Stimulated activated CD8-positive, alpha-beta memory T cell treated with anti-CD3 and anti-CD28 coated beads, Interleukin-7, amount 100 ng/mL, for 4 hours (primary cell): ENCODE measurements around the gene TRABD2A.

Source experiments
- DNase-seq, 2 donors: peaks; one replicate each; pipeline ENCODE4 v3.0.0-alpha.2; 2020; ENCODE audit warnings: low read depth in 2 of 2

TRABD2A gene

DNA sequence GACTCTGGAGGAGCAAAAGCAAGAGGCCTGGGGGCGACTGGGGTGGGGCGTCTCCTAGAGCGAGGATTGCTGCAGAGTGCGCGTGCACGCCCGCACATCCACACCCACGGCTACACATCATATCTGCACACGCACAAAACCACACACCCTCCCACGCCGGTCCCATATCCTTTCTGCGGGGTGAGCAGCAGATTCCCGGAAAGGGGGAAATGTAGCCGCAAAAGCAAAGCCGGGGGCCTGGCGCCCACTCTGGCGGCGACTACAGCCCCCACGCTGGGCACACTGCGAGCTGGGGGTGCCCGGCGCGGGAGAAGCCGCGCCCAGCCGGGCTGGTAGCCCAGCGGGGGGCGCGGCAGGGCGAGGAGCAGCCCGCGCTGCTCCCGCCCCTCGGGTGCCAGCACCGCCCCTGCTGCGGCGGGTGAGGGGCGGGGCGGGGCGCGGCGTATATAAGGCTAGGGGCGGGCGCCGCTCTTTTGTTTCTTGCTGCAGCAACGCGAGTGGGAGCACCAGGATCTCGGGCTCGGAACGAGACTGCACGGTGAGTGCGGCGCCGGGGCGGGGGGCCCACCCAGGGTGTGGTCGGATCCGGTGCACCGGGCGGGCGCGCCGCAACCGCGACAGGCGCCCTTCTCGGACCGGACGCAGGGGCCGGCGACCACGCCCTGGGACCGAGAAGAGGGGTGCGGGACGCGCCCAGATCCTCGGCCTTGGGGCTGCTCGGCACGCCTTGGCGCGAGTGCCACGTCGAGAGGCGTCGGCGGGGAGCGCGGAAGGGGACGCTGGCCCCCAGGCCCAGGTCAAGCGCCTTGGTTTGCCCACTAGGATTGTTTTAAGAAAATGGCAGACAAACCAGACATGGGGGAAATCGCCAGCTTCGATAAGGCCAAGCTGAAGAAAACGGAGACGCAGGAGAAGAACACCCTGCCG is 24.6 kb upstream of the TRABD2A start, which contains the start of gene TMSB10:
Gene TMSB10, plus strand, starts transcription at position 476 of the 927 bp plus-strand sequence.
- DNase-seq = peak; percentile 77 to 81

DNA sequence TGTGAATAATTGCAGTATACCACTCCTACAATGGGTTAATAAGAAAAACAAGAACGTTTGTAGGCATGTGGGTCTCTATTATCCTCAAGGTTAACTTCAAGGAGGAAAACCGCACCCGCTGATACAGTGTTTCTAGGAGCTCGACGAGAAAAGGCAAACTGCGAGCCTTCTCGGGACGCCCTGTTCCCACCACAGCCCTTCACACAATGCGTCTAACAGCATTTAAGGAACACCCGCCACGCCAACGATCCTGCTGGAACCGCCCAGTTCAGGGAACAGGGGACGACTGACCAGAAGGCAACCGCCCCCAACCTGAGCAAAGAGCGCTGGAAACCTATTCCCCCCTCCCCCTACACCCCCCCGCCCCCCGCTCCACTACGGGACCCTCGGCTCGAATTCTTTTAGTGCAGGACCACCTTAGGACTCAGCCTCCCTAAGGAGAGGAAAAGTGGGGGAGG is 23.9 kb upstream of the TRABD2A start:
- peak in 1 of 2 donors; percentile 22 for DNase-seq

DNA sequence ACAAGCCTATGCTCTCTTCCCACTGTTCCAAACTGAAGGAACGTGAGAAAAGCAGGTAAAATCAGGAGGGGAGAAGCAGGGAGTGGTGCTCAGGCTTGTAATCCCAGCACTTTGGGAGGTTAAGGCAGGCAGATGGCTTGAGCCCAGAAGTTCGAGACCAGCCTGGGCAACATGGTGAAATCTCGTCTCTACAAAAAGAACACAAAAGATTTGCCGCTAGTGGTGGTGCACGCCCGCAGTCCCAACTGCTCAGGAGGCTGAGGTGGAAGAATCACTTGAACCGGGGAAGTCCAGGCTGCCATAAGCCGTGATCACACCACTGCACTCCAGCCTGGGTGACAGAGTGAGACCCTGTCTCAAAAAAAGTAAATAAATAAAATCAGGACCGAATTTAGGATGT is 23.3 kb upstream of the TRABD2A start:
- no peak for DNase-seq

DNA sequence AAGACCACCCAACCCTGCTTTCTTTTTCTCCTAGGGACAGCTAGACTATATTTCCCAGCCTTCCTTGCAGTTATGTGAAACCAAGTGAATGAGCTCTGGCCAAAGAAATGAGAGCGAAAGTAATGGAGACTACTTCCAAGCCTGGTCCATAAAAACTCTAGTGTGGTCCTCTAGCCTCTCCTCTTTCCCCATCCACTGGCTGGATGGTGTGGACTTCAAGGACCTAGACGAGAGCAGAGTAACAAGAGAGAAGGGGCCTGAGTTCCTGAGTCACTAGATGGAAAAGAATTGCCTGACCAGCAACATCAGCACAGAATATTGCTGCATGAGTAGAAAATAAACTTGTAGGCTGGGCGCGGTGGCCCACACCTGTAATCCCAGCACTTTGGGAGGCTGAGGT is 21.6 kb upstream of the TRABD2A start:
- DNase-seq = no peak

DNA sequence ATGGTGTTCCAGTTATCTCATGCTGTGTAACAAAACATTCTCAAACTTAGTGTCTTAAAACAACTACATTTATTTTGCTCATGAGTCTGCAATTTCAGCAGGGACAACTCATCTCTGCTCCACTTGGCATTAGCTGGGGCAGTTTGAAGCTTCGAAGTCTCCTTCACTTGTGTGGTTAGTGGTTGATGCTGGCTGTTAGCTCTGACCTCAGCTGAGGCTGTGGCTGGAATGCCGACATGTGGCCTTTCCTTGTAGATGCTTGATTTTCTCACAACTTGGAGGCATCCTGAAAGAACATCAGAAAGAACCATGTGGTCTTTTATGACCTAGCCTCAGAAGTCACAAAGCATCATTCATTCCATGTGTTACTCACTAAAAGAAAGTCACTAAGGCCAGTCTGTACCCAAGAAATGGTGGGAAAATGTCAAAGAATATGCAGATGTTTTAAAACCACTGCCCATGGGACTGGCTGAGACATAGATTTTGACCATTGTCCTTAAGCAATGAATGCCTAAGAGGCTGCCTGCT is 20.8 kb upstream of the TRABD2A start:
- DNase-seq = no peak

DNA sequence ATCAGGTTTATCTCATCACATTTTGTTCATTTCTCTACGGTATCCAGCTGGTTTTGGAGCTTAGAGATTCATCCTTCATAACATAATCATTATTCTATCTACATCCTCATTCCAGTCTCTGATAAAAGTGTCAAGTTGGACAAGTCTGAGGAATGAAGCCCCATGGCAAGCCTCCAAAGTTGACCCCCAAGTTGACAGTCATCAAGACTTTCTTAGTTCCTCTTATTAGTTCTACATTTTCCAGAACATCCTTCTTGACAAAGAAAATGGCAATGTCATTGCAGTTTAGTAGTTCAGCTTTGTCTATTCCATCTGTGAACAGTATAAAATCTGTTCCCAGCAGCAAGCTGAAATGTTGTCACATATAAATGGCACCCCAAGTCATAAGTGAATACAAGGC is 20.1 kb upstream of the TRABD2A start:
- DNase-seq = no peak

DNA sequence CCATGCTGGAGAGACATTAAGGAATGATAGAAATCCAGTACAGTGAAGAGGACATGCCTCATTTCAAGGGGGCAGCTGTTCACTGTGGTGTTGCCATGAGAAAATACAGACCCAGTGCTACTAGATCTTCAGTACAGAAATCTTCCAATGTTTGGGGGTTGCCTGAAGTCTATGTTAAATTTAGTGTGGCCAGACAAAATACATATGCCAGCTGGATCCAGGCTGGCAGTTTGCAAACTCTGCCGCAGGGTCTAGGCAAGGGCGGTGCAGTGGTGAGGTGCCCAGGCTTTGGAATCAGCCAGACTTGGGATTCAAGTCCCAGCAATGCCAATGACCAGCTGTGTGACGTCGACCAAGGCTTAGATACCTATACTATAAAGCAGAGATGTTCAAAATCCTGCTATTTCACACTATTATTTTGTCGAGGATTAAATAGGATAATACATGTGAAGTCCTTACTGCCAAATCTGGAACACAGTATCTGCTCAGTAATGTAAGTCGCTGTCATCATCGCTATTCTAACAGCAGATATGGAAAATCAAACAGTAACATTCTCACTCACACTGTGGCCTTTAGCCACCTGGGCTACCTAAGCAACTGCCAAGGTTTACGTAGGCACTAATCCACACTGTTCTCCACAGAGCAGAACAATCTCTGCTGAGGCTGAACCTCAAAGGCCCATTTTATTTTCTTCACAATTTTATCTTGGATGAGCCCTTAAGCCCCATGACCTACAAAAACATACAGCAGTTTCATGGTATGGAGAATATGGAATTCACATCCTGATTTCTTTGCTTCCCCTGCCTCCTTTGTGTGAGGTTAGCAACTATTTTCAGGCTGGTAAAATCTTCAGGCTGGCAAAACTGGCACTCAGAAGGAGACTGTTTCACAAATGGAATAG is 18.7 kb upstream of the TRABD2A start:
- no peak for DNase-seq

DNA sequence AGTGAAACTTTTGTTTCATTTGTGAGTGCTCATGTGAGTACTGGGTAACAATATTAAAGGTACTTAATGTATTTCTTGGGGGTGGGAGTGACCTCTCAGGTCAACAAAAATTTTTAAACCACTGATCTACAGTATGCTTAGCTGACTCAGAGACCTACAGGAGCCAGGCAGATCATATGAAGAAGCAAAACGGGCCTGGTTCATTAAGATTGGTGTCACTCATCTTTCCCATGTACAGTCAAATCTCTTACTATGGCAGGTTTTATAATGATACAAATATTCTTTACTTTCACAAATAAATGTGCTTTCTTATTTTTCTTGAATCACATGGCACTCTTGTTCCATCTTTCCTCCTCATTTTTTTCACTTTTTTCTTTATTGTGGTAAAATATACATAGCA is 16.9 kb upstream of the TRABD2A start:
- DNase-seq = no peak

DNA sequence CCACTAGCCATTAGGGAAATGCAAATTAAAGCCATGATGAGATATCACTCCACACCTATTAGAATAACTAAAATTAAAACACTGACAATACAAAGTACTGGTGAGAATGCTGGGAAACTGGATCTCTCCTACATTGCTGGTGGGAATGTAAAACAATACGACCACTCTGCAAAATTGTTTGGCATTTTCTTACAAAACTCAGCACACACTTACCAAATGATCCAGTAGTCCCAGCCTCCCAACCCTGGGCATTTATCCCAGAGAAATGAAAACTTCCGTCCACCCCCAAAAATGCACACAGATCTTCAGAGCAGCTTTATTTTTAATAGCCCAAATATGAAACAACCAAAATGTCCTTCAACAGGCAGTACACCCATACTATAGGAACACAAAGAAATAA is 15.7 kb upstream of the TRABD2A start:
- DNase-seq = no peak

DNA sequence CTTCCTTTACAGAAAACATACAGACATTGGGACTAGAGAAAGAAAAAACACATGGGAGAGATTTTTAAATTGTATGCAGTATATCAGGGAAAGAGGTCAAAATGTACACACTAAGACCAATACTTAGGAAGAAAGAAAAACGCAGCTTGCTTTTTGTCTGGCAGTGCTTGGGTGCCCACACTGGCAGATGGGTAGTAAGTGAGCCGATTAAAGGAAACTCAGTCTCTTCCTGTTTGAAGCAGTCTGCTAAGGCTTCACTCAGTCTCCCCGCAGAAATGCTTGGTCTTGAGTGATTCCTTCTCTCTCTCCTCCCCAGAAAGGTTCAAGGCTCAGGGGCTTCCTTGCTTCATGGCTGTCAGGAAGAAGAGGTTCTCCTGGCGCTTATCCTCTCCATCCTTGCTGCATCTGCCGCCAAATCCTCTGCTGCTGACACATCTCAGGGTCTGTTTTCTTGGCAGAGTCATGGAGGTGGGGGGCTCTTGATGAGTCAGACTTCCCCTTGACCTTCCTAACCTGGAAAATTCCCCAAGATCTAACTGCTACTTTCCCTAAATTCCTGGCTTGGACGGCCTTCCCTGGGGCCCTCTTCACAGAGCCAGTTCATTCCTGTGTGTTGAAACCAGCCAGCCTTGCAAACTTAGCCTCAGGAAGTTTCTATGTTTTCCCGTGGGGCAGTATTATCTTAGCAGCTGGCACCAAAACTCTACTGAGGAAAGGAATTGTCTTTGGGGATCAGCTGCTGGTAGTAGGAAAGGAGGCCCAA is 14.1 kb upstream of the TRABD2A start:
- DNase-seq = no peak

DNA sequence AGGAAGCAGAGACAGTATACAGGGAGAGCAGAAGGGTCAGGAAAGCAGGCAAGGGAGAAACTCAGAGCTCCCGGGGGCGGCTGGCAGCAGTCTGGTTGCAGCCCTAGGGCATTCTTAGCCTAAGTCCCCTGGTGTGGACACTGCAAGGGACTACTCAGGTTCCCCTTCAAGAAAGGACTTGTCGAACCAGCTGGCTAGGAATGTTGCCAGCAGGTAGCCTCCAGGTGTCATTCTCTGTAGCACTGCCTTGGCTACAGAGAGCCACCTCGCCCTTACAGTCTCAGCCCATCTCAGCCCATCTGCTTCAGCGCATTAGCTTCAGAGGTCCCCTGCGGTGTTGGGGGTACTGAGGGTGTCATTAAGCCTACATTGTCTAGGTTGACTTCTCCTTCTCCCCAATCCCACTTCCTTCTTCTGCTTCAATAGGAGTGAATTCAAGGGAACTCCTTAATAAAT is 13.3 kb upstream of the TRABD2A start:
- no peak for DNase-seq

DNA sequence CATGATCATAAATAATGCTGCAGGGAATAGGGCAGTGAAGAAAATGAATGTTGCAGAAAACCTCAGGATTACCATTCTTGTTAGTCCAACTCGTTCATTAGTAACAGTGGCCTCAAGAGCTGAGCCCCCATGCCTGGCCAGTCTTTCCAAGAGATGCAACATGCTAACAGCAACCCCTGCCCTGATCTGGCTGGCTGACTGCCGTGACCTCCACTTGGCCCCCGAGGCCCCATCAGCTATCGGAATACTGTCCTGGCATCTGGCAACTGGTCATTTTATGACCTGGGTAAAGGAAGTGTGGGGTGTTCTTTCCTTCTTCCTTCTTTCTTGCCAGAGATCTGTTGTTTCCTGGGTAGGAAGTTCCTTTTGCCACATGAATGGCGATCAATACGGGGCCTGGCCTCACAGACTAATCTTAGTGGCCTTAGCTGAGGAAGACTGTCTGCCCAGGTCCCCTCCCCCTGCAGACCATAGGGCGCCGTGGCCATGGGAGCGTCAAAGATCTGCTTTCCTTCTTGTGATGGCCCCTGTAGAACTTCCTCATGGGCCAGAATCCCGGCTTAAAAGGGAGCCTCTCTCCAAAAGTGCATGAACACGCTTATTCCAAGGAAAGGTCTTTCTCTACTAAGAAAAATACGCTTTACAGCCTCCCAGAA is 10.6 kb upstream of the TRABD2A start:
- no peak for DNase-seq

DNA sequence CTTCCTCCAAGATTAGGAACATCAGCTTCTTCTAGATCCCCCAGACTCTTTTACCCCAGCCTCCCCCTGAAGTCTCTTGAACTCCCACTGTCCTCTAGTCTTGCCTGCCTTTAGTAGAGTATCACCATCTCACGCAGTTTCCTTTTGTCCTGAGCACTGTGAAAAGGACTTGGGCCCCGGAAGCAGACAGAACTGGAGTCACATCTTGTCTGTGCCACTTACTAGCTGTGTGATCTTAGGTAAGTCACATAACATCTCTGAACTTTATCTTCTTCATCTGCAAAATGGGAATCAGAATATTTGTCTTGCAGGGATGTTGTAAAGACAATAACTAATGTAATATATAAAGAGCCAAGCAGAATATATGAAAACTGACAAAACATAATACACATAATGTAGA is 8.4 kb upstream of the TRABD2A start:
- DNase-seq = no peak

DNA sequence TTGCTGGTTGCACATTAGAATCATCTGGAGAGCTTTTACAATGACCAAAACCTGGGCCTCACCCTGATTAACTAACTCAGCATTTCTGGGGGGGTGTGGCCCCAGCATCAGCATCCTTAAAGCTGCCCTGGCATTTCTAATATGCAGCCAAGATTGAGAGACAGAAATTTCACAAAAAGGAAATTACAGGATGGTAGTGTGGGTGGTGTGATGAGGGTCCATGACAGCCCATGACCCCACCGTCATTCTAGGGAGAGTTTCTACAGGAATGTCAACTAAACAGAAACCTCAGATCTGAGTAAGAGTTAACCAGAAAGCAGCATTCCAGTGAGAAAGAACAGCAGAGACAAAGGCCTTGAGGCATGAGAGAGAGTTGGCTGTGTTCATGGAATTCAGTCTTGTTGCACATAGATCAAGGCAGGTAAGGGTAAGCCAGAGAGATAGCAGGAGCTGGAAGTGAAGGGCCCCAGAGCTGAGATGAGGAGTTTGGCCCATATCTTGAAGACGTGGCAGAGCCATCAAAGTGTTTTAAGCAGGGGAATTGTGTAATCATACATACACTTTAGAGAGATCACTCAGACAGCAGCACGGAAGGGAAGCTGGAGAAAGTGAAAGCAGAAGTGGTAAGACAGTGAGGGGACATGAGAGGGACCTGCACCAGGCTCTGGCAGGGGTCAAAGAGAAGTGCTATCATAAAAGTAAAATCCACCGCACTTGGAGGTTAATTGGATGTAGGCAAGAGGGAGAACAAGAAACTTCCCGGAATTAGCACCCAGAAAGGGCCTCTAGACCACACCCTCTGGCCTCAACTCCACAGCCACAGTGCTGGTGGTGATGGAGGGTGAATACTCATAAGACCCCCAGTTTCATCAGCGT is 7.8 kb upstream of the TRABD2A start:
- peak; percentile 42 to 50 for DNase-seq

DNA sequence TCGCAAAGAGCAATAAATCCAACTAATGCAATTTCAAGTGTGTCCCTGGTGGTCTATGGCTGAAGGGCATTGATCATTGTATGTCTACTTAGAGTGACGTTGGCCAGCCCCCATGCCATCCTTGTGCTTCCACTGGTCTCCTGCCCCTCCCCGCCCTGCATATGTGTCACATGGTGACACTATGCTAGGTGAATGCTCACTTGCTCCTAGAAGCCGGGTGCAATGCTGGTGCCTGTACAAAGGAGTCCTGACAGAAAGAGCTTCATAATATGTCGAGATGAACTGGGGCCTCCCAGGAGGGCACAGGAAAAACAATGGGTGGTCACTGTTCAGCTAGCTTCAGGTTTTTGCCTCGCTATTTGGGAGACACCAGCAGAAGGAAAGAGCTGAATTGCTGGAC is 5.9 kb upstream of the TRABD2A start:
- no peak for DNase-seq

DNA sequence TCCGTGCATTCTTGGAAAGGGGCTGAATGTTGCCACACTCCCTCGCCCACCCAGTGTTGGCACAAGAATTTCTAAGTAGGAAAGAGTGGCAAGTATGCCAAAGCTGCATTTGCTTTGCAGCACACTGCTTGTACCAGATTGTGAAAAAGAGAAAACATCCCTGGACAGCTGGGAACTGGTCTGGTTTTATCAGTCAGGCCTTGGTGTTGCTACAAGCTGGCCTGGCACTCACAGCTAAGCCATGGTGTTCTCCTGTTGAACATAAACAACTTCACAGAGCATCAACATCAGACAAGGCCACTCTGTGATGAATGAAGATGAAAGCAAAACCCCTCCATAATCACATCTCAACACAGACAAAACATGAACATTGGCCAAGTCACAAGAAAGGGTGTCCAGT is 4.2 kb upstream of the TRABD2A start:
- DNase-seq = no peak

DNA sequence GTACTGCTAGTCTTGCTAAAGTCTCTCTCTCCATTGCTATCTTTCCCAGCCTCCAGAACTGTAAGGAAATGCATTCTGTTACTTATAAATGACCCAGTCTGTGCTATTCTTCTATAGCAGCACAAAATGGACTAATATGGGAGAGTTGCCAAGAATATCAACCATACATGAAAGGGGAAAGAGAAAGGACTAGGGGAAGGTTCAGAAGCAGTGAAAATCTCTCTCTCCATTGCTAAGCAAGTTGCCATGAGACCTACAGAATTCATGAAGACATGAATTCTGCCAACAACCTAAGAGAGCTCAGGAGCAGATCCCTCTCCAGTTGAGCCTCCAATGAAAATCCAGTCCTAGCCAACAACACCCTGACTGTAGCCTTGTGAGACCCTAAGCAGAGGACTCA is 3.6 kb upstream of the TRABD2A start:
- DNase-seq = no peak

DNA sequence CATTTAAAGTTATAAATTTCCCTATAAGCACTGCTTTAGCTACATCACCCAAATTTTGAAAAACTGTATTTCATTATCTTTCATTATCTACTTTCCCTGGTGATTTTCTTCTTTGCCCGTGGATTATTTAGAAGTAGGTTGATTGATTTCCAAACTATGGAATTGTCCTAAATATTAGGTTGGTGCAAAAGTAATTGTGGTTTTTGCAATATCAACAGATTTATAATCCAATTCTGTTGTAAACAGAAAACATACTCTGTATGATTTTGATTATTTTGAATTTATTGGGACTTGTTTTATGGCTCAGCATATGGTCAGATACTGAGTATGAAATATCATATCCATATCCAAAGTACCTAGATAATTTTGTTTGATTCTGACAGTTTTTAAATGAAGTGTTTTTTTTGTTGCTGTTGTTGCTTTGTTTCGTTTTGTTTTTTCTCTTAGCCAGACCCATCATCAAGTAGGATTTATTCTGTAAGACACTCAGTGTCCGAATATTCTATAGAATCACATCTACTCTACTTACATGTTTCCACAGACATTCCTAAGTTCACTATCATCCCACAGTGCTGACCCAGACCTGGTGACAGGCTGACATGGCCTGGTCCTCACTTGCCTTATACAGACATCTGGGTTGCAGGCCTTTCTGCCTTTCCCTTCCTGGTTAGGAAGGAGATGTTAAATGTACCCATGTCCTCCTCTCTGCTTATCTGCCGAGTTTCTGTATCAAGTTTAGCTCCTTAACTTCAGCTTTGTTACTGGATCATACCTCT is 2.1 kb upstream of the TRABD2A start:
- no peak for DNase-seq

DNA sequence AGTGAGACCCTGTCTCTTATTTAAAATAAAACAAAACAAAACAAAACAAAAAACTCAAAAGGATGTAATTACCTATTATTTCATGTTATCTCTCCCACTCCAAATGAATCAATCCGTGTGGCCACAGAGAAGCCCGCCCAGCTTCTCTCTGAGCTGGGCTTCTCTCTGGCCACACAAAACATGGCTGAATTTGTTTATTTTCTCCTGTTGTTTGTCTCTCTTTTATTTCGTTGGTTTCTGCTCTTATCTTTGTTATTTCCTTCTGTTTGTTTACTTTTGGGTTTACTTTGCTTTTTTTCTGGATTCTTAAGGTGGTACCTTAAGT is 1.5 kb upstream of the TRABD2A start:
- DNase-seq = no peak
